Measurements from ENCODE around the gene NRBP1.

NRBP1 gene

GRCh38 chr2:27428213-27428977, at the start of gene NRBP1:
NRBP1 (plus strand) TSS chr2:27428631; CDS start chr2:27433274, 4,643 bp downstream.
- peak within 1 kb of the TSS; percentile 86 for H3K27ac ChIP-seq

DNA sequence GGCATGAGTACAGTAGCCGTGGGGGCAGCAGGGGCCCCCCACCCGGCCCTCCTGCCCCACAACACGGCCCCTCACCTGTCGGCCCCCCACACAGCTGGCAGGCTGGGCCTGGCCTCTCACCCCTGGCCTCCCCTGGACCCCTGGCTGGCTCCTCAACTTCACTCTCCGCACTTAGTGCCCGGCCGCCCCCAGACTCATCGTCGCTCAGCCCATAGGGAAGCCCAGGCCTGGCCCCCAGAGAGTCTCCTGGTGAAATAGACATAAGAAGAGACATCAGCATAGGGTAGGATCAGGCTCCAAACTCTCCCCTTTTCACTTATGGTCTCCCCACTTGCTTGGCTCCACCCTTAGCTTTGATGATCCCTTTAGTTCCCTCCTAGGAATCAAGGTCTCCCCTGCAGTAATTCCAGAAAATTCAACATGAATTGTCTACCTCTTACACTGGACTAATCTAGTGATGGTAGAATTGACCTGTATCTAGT, 49.6 kb upstream of the NRBP1 start:
- H3K27ac ChIP-seq, result peak overlapping the region; percentile 92
- no peak for TF ChIP-seq CTCF (IDR thresholded peaks at IDR 0.05)
- no peak for TF ChIP-seq ZFX (IDR thresholded peaks at IDR 0.05; ENCODE audit: borderline replicate concordance)

More at GRCh38 chr2:27428213-27428977, at the start of gene NRBP1:
- TF ChIP-seq ZFX (IDR thresholded peaks at IDR 0.05; ENCODE audit: borderline replicate concordance), result no peak
- peak; percentile 20; the same call in 1 of the 2 replicates for TF ChIP-seq CTCF (IDR thresholded peaks at IDR 0.05)

DNA sequence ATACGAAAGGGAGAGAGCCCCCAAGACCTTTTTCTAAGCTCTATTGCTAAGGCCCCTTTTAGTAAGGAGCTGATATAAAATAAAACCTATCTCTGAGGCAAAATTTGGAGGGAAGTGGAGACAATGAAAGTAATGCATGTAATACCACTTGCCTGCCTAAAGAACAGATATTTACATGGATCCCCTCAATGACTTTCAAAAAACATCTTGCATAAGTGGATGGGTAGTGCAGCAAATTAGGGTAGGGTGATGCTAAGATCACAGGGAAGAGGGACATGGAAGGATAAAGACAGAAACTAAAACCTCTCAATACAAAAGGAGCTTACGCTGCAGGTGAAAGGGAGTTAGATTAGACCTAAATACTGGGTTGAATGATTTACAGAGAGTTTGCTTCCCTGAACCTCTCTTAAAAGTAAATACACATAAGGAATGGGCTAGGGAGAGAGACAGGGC, 49.0 kb upstream of the NRBP1 start:
- H3K27ac ChIP-seq, result peak overlapping the region; percentile 92
- TF ChIP-seq CTCF (IDR thresholded peaks at IDR 0.05) (no peak), ZFX (IDR thresholded peaks at IDR 0.05; ENCODE audit: borderline replicate concordance) (no peak)

GRCh38 chr2:27379836-27380625, 48.4 kb upstream of the NRBP1 start:
- peak overlapping the region; percentile 92 for H3K27ac ChIP-seq
- TF ChIP-seq ZFX (IDR thresholded peaks at IDR 0.05; ENCODE audit: borderline replicate concordance) (no peak), CTCF (IDR thresholded peaks at IDR 0.05) (no peak)

GRCh38 chr2:27380626-27381545, 47.5 kb upstream of the NRBP1 start, which contains the start of gene ZNF513:
ZNF513 (minus strand) TSS chr2:27380734; CDS start chr2:27380526, 208 bp downstream.
- TF ChIP-seq CTCF (IDR thresholded peaks at IDR 0.05) (no peak), ZFX (IDR thresholded peaks at IDR 0.05; ENCODE audit: borderline replicate concordance) (no peak)
- peak within 1 kb of the TSS; percentile 92 for H3K27ac ChIP-seq

GRCh38 chr2:27381577-27382181, 46.8 kb upstream of the NRBP1 start:
- peak overlapping the region; percentile 92 for H3K27ac ChIP-seq

More at GRCh38 chr2:27381577-27382181, 46.8 kb upstream of the NRBP1 start:
- TF ChIP-seq ZFX (IDR thresholded peaks at IDR 0.05; ENCODE audit: borderline replicate concordance), result no peak

All from 22Rv1 (cell line).